Stimulated activated CD8-positive, alpha-beta memory T cell treated with anti-CD3 and anti-CD28 coated beads, Interleukin-4, amount 100 ng/mL, for 24 hours (primary cell): ENCODE measurements around the gene FCGBP.
A peak's percentile ranks its signal among the peaks of the same experiment; 100 is the strongest.
"Not testable (repeated sequence)": the region's sequence is repeated elsewhere in the genome, so short reads cannot be mapped to it uniquely, and the experiment has no call there.

Experiments used
- DNase-seq: peaks from one replicate; pipeline ENCODE4 v3.0.0-alpha.2; 2020; ENCODE audit warnings: low read depth

FCGBP gene

GRCh38 chr19:39917561-39918182 lies 16.8 kb downstream of the FCGBP start:
- no peak for DNase-seq

GRCh38 chr19:39916851-39917396 lies 17.5 kb downstream of the FCGBP start:
- DNase-seq: no peak

- DNase-seq: no peak
These were observed 18.2 kb downstream of the FCGBP start for GRCh38 chr19:39916236-39916635.

GRCh38 chr19:39915848-39916215 lies 18.6 kb downstream of the FCGBP start:
- DNase-seq: no peak

GRCh38 chr19:39915101-39915847 lies 19.2 kb downstream of the FCGBP start:
- DNase-seq: no peak

- no peak for DNase-seq
These were observed 20.6 kb downstream of the FCGBP start for GRCh38 chr19:39913682-39914333.

GRCh38 chr19:39908803-39909202 lies 25.6 kb downstream of the FCGBP start:
- no peak for DNase-seq

- no peak for DNase-seq
These were observed 27.4 kb downstream of the FCGBP start for GRCh38 chr19:39906820-39907611.

GRCh38 chr19:39906283-39906682 lies 28.2 kb downstream of the FCGBP start:
- no peak for DNase-seq

- not testable (repeated sequence) for DNase-seq
These were observed 30.8 kb downstream of the FCGBP start for GRCh38 chr19:39903486-39904091.

- DNase-seq: not testable (repeated sequence)
These were observed 32.1 kb downstream of the FCGBP start for GRCh38 chr19:39902326-39902725.

GRCh38 chr19:39901681-39902080 lies 32.8 kb downstream of the FCGBP start:
- not testable (repeated sequence) for DNase-seq

- not testable (repeated sequence) for DNase-seq
These were observed 35.6 kb downstream of the FCGBP start for GRCh38 chr19:39898858-39899257.

- DNase-seq: not testable (repeated sequence)
These were observed 36.8 kb downstream of the FCGBP start for GRCh38 chr19:39897511-39898245.

GRCh38 chr19:39895096-39895495 lies 39.3 kb downstream of the FCGBP start:
- DNase-seq: not testable (repeated sequence)

- not testable (repeated sequence) for DNase-seq
These were observed 40.2 kb downstream of the FCGBP start for GRCh38 chr19:39894236-39894606.

GRCh38 chr19:39893366-39894235 lies 40.8 kb downstream of the FCGBP start:
- peak; percentile 67 for DNase-seq

- not testable (repeated sequence) for DNase-seq
These were observed 41.9 kb downstream of the FCGBP start for GRCh38 chr19:39892506-39892902.

GRCh38 chr19:39891660-39892505 lies 42.6 kb downstream of the FCGBP start:
- DNase-seq: not testable (repeated sequence)
